ENCODE measurements around the gene SGCD. TPM values are rescaled to one million over a fixed set of nuclear protein-coding genes. Genes with fewer than 3 reads are reported as not detected.

The SGCD gene
- total RNA-seq, 4 donors from 2014 or later: 0.83 to 9.6 (median 1.9) TPM

DNA sequence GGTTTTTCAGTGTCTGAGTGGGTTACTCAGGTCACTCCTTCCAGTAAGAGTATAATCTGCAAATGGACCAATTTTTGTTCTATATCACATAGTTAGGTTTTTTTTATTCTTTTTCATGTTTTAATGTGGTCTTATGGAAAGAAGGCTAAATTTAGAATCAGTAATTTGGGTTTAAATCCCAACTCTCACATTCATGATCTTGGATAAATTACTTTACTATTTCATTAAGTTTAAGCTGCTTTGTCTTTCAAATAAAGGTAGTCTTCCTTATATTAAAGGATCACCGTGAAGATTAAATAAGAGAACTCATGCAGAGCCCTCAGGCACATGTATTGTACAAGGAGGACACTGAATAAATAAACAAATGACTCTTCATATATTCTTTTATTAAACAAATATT, 234.7 kb downstream of the SGCD start:
- no peak for TF ChIP-seq POLR2A (IDR thresholded peaks at IDR 0.05)
- TF ChIP-seq, protein P1, sequence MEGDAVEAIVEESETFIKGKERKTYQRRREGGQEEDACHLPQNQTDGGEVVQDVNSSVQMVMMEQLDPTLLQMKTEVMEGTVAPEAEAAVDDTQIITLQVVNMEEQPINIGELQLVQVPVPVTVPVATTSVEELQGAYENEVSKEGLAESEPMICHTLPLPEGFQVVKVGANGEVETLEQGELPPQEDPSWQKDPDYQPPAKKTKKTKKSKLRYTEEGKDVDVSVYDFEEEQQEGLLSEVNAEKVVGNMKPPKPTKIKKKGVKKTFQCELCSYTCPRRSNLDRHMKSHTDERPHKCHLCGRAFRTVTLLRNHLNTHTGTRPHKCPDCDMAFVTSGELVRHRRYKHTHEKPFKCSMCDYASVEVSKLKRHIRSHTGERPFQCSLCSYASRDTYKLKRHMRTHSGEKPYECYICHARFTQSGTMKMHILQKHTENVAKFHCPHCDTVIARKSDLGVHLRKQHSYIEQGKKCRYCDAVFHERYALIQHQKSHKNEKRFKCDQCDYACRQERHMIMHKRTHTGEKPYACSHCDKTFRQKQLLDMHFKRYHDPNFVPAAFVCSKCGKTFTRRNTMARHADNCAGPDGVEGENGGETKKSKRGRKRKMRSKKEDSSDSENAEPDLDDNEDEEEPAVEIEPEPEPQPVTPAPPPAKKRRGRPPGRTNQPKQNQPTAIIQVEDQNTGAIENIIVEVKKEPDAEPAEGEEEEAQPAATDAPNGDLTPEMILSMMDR (IDR thresholded peaks at IDR 0.05): no peak
- H3K27me3 ChIP-seq: no peaks in the 10 kb centered on the region
- H3K27ac ChIP-seq: no peak overlapping the region
- H3K36me3 ChIP-seq: no peaks in the 10 kb centered on the region
- peaks cover 0 to 5% (median 0%) of the 10 kb centered on the region in 4 donors for H3K4me1 ChIP-seq
- no peaks in the 10 kb centered on the region for H3K9me3 ChIP-seq
- H3K4me3 ChIP-seq: no peak overlapping the region
- DNase-seq: no peak

DNA sequence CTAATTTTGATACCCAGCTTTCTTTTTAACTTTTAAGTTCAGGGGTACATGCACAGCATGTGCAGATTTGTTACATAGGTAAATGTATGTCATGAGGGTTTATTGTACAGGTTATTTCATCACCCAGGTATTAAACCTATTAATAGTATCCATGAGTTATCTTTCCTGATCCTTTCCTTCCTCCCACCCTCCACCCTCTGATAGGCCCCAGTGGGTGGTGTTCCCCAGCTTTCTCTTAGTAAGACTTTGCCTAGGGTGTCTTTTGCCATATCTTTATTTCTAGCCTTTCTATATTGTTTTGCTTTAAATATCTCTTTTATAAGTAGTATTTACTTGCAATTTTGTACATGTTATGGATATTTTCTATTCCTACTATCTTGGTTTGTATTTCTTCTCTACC, 243.7 kb downstream of the SGCD start:
- TF ChIP-seq, protein P1 (IDR thresholded peaks at IDR 0.05): no peak
- no peak for TF ChIP-seq POLR2A (IDR thresholded peaks at IDR 0.05)
- DNase-seq: no peak
- Histone ChIP-seq H3K27me3 (no peaks in the 10 kb centered on the region), H3K36me3 (no peaks in the 10 kb centered on the region), H3K4me1 (no peaks in the 10 kb centered on the region), H3K9me3 (no peaks in the 10 kb centered on the region), H3K4me3 (no peak overlapping the region), H3K27ac (no peak overlapping the region)

DNA sequence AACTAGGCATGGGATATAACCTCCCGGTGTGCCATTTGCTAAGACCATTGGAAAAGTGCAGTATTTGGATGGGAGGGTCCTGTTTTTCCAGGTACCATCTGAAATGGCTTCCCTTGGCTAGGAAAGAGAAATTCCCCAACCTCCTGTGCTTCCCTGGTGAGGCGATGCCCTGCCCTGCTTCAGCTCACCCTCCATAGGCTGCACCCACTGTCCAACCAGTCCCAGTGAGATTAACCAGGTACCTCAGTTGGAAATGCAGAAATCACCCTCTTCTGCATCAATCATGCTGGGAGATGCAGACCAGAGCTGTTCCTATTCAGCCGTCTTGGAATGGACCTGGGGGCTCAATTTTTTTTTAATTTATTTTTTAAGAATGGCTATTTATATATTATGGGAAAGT, 254.8 kb downstream of the SGCD start:
- H3K9me3 ChIP-seq: peaks cover 0 to 3% (median 0%) of the 10 kb centered on the region in 4 donors
- H3K27ac ChIP-seq: peak overlapping the region in 1 of 4 donors; percentile 19
- H3K27me3 ChIP-seq: no peaks in the 10 kb centered on the region
- DNase-seq: no peak
- no peaks in the 10 kb centered on the region for H3K4me1 ChIP-seq
- TF ChIP-seq POLR2A (IDR thresholded peaks at IDR 0.05): no peak
- TF ChIP-seq, protein P1 (IDR thresholded peaks at IDR 0.05): no peak
- H3K4me3 ChIP-seq: no peak overlapping the region
- no peaks in the 10 kb centered on the region for H3K36me3 ChIP-seq

DNA sequence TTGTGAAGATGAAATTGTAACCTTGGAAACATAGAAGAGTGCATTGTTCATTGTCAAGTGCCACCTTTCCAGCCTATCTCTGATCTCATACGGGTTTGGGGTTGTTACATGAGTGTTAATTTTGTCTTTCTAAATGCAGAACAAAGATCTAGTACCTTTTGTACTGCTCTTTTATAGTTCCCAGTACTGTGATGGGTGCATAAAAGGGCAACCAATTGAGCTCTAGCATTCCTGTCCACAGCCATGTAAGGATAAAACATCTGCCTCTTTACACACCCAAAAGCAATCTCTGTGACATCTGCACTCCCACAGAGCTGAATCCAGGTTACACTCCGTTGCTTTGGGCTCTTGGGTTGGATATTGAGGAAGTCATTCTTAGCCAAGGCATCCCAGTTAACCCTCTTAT, 255.2 kb downstream of the SGCD start:
- peak overlapping the region in 1 of 4 donors; percentile 67 for H3K27ac ChIP-seq
- no peaks in the 10 kb centered on the region for H3K4me1 ChIP-seq
- no peaks in the 10 kb centered on the region for H3K36me3 ChIP-seq
- TF ChIP-seq, protein P1 (IDR thresholded peaks at IDR 0.05): no peak
- no peak for TF ChIP-seq POLR2A (IDR thresholded peaks at IDR 0.05)
- H3K4me3 ChIP-seq: no peak overlapping the region
- peaks cover 0 to 3% (median 0%) of the 10 kb centered on the region in 4 donors for H3K9me3 ChIP-seq
- H3K27me3 ChIP-seq: no peaks in the 10 kb centered on the region
- no peak for DNase-seq

DNA sequence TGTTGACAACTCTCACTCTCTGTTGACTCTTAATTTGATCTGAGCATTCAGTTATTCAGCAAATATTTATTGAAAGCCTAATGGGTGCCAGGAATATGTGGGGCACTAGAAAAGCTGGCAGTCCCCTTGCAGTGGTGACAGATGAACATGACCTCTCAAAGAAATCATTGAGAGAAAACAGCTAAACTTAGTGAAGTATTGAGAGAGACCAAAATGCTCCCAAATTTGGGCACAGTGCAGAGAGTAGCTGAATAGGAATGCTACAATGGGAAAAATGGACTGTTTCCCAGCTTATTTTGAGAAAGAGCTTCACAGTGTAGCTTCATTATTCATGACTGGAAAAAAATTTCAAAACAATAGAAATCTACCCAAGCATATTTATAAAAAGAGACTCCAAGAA, 257.9 kb downstream of the SGCD start:
- no peak for DNase-seq
- Histone ChIP-seq H3K27me3 (no peaks in the 10 kb centered on the region), H3K4me1 (no peaks in the 10 kb centered on the region), H3K27ac (peak overlapping the region in 1 of 4 donors; percentile 67), H3K4me3 (no peak overlapping the region), H3K36me3 (no peaks in the 10 kb centered on the region), H3K9me3 (peaks cover 0 to 3% (median 0%) of the 10 kb centered on the region in 4 donors)
- TF ChIP-seq POLR2A (IDR thresholded peaks at IDR 0.05): no peak
- TF ChIP-seq, protein P1 (IDR thresholded peaks at IDR 0.05): no peak

DNA sequence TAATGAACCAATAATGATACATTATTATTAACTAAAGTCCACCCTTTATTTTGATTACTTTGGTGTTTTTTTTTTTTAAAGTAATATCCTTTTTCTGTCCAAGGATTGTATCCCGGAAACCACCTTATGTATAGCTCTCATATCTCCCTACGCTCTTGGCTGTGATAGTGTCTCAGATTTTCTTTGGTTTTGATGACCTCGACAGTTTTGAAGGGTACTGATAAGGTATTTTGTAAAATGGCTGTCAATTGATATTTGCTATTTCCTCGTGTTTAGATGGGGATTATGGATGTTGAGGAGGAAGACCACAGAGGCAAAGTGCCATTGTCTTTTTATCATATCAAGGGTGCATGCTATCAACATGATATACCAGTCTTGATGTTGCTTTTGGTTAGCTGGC, 259.0 kb downstream of the SGCD start:
- TF ChIP-seq, protein P1 (IDR thresholded peaks at IDR 0.05): no peak
- no peak for TF ChIP-seq POLR2A (IDR thresholded peaks at IDR 0.05)
- no peaks in the 10 kb centered on the region for H3K9me3 ChIP-seq
- no peak overlapping the region for H3K4me3 ChIP-seq
- no peak overlapping the region for H3K27ac ChIP-seq
- H3K4me1 ChIP-seq: no peaks in the 10 kb centered on the region
- no peaks in the 10 kb centered on the region for H3K36me3 ChIP-seq
- no peak for DNase-seq
- H3K27me3 ChIP-seq: no peaks in the 10 kb centered on the region
